ENCODE measurements around the gene SLC35B4. TPM values are rescaled to one million over a fixed set of nuclear protein-coding genes. Genes with fewer than 3 reads are reported as not detected.

Gene SLC35B4
- total RNA-seq, 3 donors from 2014 or later = 21.7 to 24.9 (median 22.7) TPM

DNA sequence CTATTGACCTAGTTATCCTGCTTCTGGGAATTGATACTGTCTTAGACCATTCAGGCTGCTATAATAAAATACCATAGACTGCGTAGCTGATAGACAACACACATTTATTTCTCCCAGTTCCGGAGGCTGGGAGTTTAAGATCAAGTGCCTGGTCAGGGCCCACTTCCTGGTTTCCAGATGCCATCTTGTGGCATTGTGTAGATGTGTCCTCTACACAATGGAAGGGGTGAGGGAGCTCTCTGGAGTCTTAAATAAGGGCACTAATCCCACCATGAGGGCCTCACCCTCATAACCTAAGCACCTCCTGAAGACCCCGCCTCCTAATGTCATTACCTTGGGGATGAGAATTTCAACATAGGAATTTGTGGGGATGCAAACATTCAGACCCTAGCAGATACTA lies 62.4 kb downstream of the SLC35B4 start:
- Mint-ChIP-seq H3K36me3 (ENCODE audit: insufficient read depth) (no peaks in the 10 kb centered on the region), H3K9me3 (peaks cover 3% of the 10 kb centered on the region), H3K27me3 (ENCODE audit: low read depth) (peaks cover 2% of the 10 kb centered on the region), H3K4me1 (ENCODE audit: low read depth) (no peaks in the 10 kb centered on the region), H3K4me3 (no peak overlapping the region)
- DNase-seq (no peak), ATAC-seq (no peak)

DNA sequence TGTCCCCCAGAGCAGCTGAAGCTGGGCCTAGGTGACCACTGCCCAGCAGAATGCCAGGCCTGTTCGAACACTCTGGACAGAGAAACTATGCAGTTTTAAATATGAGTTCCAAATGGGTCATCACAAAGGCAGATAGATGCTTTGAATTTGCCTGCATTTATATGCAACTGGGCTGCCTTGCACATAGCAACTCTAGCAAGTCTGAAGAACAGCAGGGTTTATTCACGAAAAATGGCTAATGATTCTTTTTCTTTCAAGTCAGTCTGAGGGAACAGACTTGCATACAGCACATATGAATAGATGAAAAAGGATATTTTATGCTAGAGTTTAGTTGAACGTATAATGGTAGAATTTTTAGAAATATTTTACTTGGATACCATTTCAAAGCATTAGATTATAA lies 68.5 kb downstream of the SLC35B4 start:
- Mint-ChIP-seq H3K9me3 (no peaks in the 10 kb centered on the region), H3K27me3 (ENCODE audit: low read depth) (peaks cover 3% of the 10 kb centered on the region), H3K4me1 (ENCODE audit: low read depth) (no peaks in the 10 kb centered on the region), H3K36me3 (ENCODE audit: insufficient read depth) (no peaks in the 10 kb centered on the region), H3K4me3 (no peak overlapping the region)
- DNase-seq (no peak), ATAC-seq (no peak)

DNA sequence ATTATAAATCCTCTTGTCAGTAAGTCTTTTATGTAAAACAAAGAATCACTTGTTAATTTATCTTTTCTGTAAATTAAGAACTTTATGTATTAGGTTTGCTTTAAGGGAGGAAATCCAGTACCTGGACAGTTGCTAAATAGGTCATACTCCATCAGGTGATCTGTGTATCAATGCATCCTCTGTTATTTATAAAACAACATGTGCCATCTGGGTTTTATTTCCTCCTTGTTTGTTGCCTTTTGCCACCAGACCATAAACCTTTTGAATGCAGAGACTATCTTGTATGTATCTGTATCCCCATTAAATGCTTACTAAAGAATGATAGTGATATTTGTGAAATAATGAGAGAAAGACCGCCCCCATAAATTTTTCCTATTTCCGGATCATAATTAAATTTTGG lies 70.0 kb downstream of the SLC35B4 start:
- Mint-ChIP-seq H3K4me3 (no peak overlapping the region), H3K4me1 (ENCODE audit: low read depth) (no peaks in the 10 kb centered on the region), H3K36me3 (ENCODE audit: insufficient read depth) (no peaks in the 10 kb centered on the region), H3K9me3 (no peaks in the 10 kb centered on the region), H3K27me3 (ENCODE audit: low read depth) (peaks cover 3% of the 10 kb centered on the region)
- no peak for ATAC-seq
- DNase-seq = no peak

DNA sequence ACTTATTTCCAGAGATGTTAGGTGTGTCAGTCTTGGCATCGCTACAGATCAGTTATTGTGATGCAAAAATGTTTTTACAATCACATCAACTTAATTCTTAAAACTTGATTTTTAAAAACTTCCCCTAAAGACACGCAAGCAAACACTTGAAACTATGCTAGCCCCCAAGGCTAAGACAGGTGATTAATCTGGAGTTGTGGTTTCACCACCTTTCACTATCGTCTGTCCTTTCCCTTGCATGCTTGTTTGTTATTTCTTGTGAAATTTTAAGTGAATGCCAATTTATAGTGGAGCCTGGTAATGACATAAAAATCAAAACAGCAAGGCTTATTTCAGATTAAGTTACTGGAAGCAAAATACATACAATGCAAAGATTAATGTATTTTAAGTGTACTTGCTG lies 70.4 kb downstream of the SLC35B4 start:
- H3K36me3 Mint-ChIP-seq (ENCODE audit: insufficient read depth) = no peaks in the 10 kb centered on the region
- DNase-seq (no peak), ATAC-seq (no peak)
- H3K4me1 Mint-ChIP-seq (ENCODE audit: low read depth) = no peaks in the 10 kb centered on the region
- H3K27me3 Mint-ChIP-seq (ENCODE audit: low read depth) = peaks cover 5% of the 10 kb centered on the region
- H3K4me3 Mint-ChIP-seq = no peak overlapping the region
- no peaks in the 10 kb centered on the region for H3K9me3 Mint-ChIP-seq

DNA sequence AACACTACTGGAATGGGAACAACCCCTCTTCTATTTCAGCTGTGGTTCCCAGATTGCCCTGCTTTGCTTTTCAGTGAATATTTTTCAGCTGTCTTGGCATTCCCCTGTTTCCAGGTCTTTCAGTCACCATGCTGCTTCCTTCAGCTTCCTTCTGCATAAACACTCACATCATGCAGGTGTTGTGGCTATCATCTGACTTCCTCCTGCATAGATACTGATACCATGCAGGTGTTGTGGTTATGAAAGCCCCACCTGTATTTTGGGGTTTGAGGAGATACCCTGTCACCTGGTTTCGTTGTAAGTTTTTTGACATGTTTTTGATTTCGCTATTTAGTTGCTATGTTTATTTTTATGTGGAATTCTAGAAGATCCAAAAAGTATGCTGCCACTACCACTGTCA lies 71.5 kb downstream of the SLC35B4 start:
- H3K27me3 Mint-ChIP-seq (ENCODE audit: low read depth) = peaks cover 5% of the 10 kb centered on the region
- no peak overlapping the region for H3K4me3 Mint-ChIP-seq
- DNase-seq (no peak), ATAC-seq (no peak)
- H3K36me3 Mint-ChIP-seq (ENCODE audit: insufficient read depth) = no peaks in the 10 kb centered on the region
- H3K4me1 Mint-ChIP-seq (ENCODE audit: low read depth) = no peaks in the 10 kb centered on the region
- H3K9me3 Mint-ChIP-seq = no peaks in the 10 kb centered on the region

Other genes with a start within 250 kb of the SLC35B4 start
- gene LRGUK, start 189.6 kb downstream of the SLC35B4 start, total RNA-seq = under 1 TPM in 2 of 3 donors, not detected in 1; 0.05 to 0.16 TPM
- 10 to 100 TPM; 91.2 to 98.1 (median 96.7) TPM for gene AKR1B1, start 142.2 kb upstream of the SLC35B4 start, total RNA-seq
- gene AKR1B10, start 210.6 kb upstream of the SLC35B4 start, total RNA-seq = under 1 TPM in 1 of 3 donors, not detected in 2; 0.16 TPM
- not detected for gene AKR1B15, start 232.2 kb upstream of the SLC35B4 start, total RNA-seq